ENCODE results near the gene MRPL4. TPM values are rescaled to one million over a fixed set of nuclear protein-coding genes. Genes with fewer than 3 reads are reported as not detected.

MRPL4 gene
- total and polyA plus RNA-seq, 2 donors = 9.9 to 77.4 TPM

DNA sequence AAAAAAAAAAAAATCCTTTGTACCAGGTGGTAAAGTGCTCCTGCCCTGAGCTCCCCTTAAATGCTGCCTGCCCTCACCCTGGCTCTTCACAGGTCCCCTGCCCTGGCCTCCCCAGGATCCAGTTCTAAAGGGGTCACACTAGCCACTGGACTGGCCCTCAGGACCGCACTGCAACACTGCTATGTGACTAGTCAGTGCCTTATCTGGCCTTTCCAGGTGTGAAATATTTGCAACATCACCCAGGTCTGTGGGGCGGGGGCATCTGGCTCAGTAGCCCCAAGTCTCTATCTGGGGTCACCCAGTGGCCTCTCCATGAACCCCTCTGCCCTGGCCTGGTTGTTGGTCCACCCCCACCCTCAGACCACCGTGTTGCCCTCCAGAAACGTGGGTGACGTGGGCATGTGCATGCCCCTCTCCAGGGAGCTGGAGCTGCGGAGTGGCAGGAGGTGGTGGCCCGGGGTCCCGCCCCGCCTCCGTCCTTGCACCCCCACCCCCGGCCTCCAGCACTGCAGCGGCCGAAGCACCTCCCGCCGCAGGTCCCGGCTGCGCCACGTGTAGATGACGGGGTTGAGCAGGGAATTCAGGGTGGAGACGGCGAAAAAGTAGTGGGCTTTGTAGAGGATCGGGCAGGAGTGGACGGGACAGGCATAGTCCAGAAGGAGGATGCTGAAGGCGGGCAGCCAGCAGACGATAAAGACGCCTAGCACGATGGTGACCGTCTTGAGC is 28.4 kb upstream of the MRPL4 start:
- WGBS = 94% methylated on average over 28 of the region's 28 CpGs
- H3K4me1 ChIP-seq (ENCODE audit: insufficient read depth) = no peaks in the 10 kb centered on the region
- no peak overlapping the region for H3K4me3 ChIP-seq (ENCODE audit: low read depth, low read length)
- H3K27ac ChIP-seq (ENCODE audit: low read depth) = no peak overlapping the region
- DNase-seq (ENCODE audit: extremely low spot score) = no peak
- no peaks in the 10 kb centered on the region for H3K36me3 ChIP-seq (ENCODE audit: insufficient read depth)

DNA sequence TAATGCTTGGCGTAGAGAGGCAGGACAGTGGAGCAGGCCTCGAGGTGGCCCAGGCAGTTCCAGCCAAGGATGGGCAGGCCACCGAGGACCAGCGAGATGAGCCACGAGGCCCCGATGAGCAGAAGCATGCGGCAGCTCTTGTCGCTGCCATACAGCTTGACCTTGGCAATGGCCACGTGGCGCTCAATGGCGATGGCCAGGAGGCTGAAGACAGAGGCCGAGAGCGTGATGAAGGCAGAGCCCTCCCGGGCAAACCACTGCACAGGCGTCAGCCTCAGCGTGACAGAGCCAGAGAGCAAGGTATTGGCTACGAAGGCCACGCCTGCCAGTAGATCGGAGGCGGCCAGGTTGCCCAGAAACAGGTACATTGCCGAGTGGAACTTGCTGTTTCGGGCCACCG is 27.7 kb upstream of the MRPL4 start:
- no peak overlapping the region for H3K27ac ChIP-seq (ENCODE audit: low read depth)
- H3K36me3 ChIP-seq (ENCODE audit: insufficient read depth) = no peaks in the 10 kb centered on the region
- 97% methylated on average over 23 of the region's 23 CpGs for WGBS

DNA sequence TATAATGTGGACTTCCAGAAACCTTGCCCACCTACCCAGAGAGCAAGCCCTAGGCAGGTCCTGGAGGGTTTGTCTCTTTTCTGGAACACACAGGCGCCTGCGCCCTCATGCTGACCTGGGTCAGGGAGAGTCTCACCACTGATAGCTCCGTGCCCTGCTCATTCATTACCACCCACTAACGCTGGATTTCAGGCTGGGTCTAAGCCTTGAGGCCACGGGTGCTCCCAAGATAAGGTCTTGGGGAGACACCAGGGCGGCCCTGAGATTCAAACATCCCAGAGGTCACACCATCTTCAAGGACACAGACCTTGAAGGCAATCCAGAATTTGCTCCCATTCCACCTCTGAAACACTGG is 26.0 kb upstream of the MRPL4 start:
- Histone ChIP-seq H3K4me1 (ENCODE audit: insufficient read depth) (no peaks in the 10 kb centered on the region), H3K4me3 (ENCODE audit: low read depth, low read length) (no peak overlapping the region), H3K36me3 (ENCODE audit: insufficient read depth) (no peaks in the 10 kb centered on the region), H3K27ac (ENCODE audit: low read depth) (peak overlapping the region; percentile 78)
- DNase-seq (ENCODE audit: extremely low spot score) = no peak
- 49% methylated on average over 6 of the region's 6 CpGs for WGBS

More for the DNA sequence above, 27.7 kb upstream of the MRPL4 start:
- Histone ChIP-seq H3K4me1 (ENCODE audit: insufficient read depth) (no peaks in the 10 kb centered on the region), H3K4me3 (ENCODE audit: low read depth, low read length) (no peak overlapping the region)
- DNase-seq (ENCODE audit: extremely low spot score) = no peak

- no peaks in the 10 kb centered on the region for H3K36me3 ChIP-seq (ENCODE audit: insufficient read depth)
- DNase-seq (ENCODE audit: extremely low spot score) = peak; percentile 89
- H3K27ac ChIP-seq (ENCODE audit: low read depth) = peak overlapping the region; percentile 81
- WGBS = 22% methylated on average over 13 of the region's 13 CpGs
- H3K4me1 ChIP-seq (ENCODE audit: insufficient read depth) = no peaks in the 10 kb centered on the region
- no peak overlapping the region for H3K4me3 ChIP-seq (ENCODE audit: low read depth, low read length)
Observed at GRCh38 chr19:10226376-10227025, 25.5 kb upstream of the MRPL4 start.

GRCh38 chr19:10227026-10227971 is 24.7 kb upstream of the MRPL4 start:
- Histone ChIP-seq H3K4me1 (ENCODE audit: insufficient read depth) (no peaks in the 10 kb centered on the region), H3K27ac (ENCODE audit: low read depth) (peak overlapping the region; percentile 81), H3K36me3 (ENCODE audit: insufficient read depth) (no peaks in the 10 kb centered on the region), H3K4me3 (ENCODE audit: low read depth, low read length) (no peak overlapping the region)
- peak; percentile 73 for DNase-seq (ENCODE audit: extremely low spot score)
- 46% methylated on average over 28 of the region's 28 CpGs for WGBS

GRCh38 chr19:10228393-10228792 is 23.6 kb upstream of the MRPL4 start:
- no peak overlapping the region for H3K4me3 ChIP-seq (ENCODE audit: low read depth, low read length)
- H3K4me1 ChIP-seq (ENCODE audit: insufficient read depth) = no peaks in the 10 kb centered on the region
- H3K27ac ChIP-seq (ENCODE audit: low read depth) = peak overlapping the region; percentile 15

GRCh38 chr19:10228920-10229319 is 23.1 kb upstream of the MRPL4 start:
- no peaks in the 10 kb centered on the region for H3K4me1 ChIP-seq (ENCODE audit: insufficient read depth)
- no peaks in the 10 kb centered on the region for H3K36me3 ChIP-seq (ENCODE audit: insufficient read depth)
- H3K27ac ChIP-seq (ENCODE audit: low read depth) = peak overlapping the region; percentile 15
- no peak overlapping the region for H3K4me3 ChIP-seq (ENCODE audit: low read depth, low read length)
- WGBS = 48% methylated on average over 2 of the region's 2 CpGs
- no peak for DNase-seq (ENCODE audit: extremely low spot score)

More at GRCh38 chr19:10228393-10228792, 23.6 kb upstream of the MRPL4 start:
- no peak for DNase-seq (ENCODE audit: extremely low spot score)
- 82% methylated on average over 5 of the region's 5 CpGs for WGBS
- no peaks in the 10 kb centered on the region for H3K36me3 ChIP-seq (ENCODE audit: insufficient read depth)

GRCh38 chr19:10230173-10230860 is 21.7 kb upstream of the MRPL4 start:
- DNase-seq (ENCODE audit: extremely low spot score) = no peak
- WGBS = under 1% methylated on average over 70 of the region's 70 CpGs
- Histone ChIP-seq H3K36me3 (ENCODE audit: insufficient read depth) (no peaks in the 10 kb centered on the region), H3K4me1 (ENCODE audit: insufficient read depth) (no peaks in the 10 kb centered on the region), H3K4me3 (ENCODE audit: low read depth, low read length) (peak overlapping the region; percentile 98), H3K27ac (ENCODE audit: low read depth) (peak overlapping the region; percentile 92)

DNA sequence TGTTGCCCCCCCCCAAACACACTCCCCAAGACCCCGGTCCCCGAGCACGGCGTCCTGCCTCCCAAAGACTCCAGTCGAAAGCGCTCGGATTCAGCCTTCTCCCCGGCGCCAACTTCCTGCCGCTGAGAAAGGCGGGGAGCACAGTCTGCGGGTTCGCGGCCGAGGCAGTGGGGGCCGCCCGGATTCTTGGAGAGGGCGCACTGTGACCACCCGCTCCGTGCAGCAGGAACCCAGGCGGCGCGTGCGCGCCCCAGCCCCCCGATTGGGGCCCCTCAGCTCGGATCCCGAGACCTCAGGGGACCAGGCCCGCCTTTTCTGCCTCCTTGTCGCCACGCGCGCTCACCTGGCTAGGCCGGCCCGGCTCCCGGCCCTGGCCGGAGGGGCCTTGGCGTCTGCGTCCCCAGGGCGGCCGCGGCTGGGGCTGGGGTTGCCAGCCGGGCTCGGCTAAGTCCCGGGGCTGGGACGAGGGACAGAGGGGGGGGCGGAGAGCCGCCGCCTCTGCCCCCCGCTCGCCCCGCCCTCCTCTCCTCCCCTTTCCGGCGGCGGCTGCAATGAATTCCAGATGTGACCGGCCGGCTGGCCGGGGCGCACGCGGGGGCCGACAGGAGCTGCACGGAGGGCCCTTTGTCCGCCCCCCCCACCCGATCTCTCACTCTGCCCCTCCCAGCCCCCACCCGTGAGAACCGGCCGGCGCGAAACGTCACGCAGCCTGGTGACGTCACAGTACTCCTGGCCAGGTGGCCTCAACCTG is 21.0 kb upstream of the MRPL4 start, which contains the start of gene S1PR2:
Gene S1PR2, minus strand, starts transcription at position 471 of the 751 bp plus-strand sequence. CDS start 6,426 bp downstream, outside the sequence.
- no peaks in the 10 kb centered on the region for H3K4me1 ChIP-seq (ENCODE audit: insufficient read depth)
- DNase-seq (ENCODE audit: extremely low spot score) = no peak
- WGBS = under 1% methylated on average over 73 of the region's 73 CpGs
- peak within 1 kb of the TSS; percentile 98 for H3K4me3 ChIP-seq (ENCODE audit: low read depth, low read length)
- H3K36me3 ChIP-seq (ENCODE audit: insufficient read depth) = no peaks in the 10 kb centered on the region
- peak within 1 kb of the TSS; percentile 92 for H3K27ac ChIP-seq (ENCODE audit: low read depth)

- Histone ChIP-seq H3K27ac (ENCODE audit: low read depth) (peak overlapping the region; percentile 92), H3K36me3 (ENCODE audit: insufficient read depth) (no peaks in the 10 kb centered on the region), H3K4me3 (ENCODE audit: low read depth, low read length) (peak overlapping the region; percentile 98), H3K4me1 (ENCODE audit: insufficient read depth) (no peaks in the 10 kb centered on the region)
- WGBS = 72% methylated on average over 8 of the region's 8 CpGs
- no peak for DNase-seq (ENCODE audit: extremely low spot score)
Observed at GRCh38 chr19:10231612-10232228, 20.3 kb upstream of the MRPL4 start.

GRCh38 chr19:10233946-10234345 is 18.1 kb upstream of the MRPL4 start:
- DNase-seq (ENCODE audit: extremely low spot score) = no peak
- H3K4me1 ChIP-seq (ENCODE audit: insufficient read depth) = no peaks in the 10 kb centered on the region
- 75% methylated on average over 4 of the region's 4 CpGs for WGBS
- no peak overlapping the region for H3K27ac ChIP-seq (ENCODE audit: low read depth)
- no peaks in the 10 kb centered on the region for H3K36me3 ChIP-seq (ENCODE audit: insufficient read depth)
- H3K4me3 ChIP-seq (ENCODE audit: low read depth, low read length) = no peak overlapping the region

DNA sequence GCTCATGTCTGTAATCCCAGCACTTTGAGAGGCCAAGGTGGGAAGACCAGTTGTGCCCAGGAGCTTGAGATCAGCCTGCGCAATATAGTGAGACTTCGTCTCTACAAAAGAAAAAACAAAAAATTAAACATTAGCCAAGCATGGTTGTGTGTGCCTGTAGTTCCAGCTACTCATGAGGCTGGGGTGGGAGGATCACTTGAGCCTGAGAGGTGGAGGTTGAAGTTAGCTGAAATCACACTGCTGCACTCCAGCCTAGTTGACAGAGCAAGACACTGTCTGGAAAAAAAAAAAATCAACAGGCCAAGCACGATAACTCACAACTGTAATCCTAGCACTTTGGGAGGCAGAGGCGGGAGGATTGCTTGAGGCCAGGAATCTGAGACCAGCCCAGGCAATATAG is 17.0 kb upstream of the MRPL4 start:
- Histone ChIP-seq H3K27ac (ENCODE audit: low read depth) (no peak overlapping the region), H3K36me3 (ENCODE audit: insufficient read depth) (no peaks in the 10 kb centered on the region), H3K4me1 (ENCODE audit: insufficient read depth) (no peaks in the 10 kb centered on the region), H3K4me3 (ENCODE audit: low read depth, low read length) (no peak overlapping the region)
- DNase-seq (ENCODE audit: extremely low spot score) = no peak
- 77% methylated on average over 4 of the region's 4 CpGs for WGBS
